Astrocyte of the hippocampus (primary cell): ENCODE data around the gene PDGFC.

Source experiments
- DNase-seq: peaks from one replicate; pipeline ENCODE4 v3.0.0; 2011; ENCODE audit warnings: low read depth, low spot score

The PDGFC gene

GRCh38 chr4:156832886-156833285, 138.7 kb downstream of the PDGFC start:
- DNase-seq: peak; percentile 21

DNA sequence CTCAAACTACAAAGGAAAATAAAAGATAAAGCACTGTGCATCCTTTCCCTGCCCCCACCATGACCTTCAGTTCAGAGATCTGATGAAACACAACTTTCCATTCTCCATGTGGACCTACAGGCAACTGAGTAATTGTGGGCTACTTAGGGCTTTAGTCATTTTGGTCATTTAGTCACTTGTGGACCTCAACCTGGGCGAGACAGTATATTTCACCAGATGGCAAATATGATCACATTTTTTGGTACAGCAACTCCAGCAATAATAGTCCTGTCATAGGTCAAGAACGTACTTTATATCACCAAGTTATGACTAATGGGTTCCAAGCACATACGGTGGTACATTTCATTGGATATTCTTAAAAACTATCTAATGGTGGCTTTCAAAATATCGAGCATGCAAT, 141.2 kb downstream of the PDGFC start:
- DNase-seq: no peak

DNA sequence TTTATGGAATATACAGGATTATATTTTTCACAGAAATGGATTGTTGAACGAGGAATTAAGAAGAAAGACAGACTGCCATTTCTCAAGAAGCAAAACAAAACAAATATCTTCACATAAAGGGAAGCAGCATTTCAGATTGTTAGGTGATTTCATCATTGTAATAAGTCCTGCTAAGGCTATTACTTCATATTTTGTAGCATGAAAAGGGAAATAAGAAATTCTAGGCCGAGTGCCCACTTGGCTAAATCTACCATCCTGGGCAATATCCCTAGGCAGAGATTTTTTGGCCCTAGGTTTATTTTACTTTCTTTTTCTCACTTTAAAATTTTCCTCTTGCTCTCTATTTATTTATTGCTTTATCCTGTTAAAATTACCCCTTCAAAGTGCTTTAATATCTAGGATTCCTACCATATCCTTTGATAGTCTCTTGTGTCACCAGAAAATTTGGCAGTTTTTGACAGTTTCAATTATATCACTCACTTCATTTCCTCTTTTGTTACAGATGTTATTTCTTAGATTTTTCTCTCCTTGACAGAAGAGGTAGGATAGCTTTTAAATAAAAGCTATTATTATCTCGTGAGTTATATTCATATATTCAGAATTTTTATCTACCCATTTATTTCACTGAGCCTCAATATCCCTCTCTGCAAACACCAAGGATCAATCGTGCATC, 142.3 kb downstream of the PDGFC start:
- no peak for DNase-seq

- no peak for DNase-seq
These were observed 144.1 kb downstream of the PDGFC start for GRCh38 chr4:156827519-156827918.

- no peak for DNase-seq
These were observed 146.5 kb downstream of the PDGFC start for GRCh38 chr4:156825074-156825473.

GRCh38 chr4:156824451-156825060, 147.0 kb downstream of the PDGFC start:
- DNase-seq: no peak

GRCh38 chr4:156820931-156821330, 150.7 kb downstream of the PDGFC start:
- DNase-seq: no peak

GRCh38 chr4:156816360-156816755, 155.2 kb downstream of the PDGFC start:
- DNase-seq: no peak

DNA sequence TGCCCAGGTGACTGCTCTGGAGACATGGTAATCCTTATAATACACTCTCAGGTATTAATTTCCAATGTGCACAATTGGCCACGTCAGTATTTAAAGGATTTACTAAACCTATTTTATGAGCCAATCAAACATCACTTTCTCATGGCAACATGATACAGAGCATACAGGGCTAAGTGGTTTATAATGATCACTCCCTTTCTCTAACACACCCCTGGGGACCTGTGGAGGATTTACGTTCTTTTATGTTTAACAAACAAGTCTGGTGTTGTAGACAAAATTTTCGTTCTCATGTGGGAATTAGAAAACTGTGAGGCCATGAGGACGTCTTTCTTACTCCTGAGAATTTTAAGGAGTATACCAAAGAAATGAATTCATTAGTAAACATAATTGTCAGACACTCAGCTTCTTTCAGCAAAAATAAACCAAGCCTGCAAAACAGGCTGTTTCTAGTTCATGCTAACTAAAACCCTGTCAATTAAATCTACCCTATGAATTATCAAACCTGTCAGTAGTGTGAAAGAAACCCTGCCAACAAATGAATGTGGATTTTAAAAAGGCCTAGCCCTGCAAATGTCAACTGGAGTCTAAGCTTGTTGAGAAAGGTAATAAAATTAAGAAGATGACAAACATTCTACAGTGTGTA, 155.8 kb downstream of the PDGFC start:
- no peak for DNase-seq

- DNase-seq: no peak
These were observed 159.6 kb downstream of the PDGFC start for GRCh38 chr4:156811963-156812362.

- no peak for DNase-seq
These were observed 160.3 kb downstream of the PDGFC start for GRCh38 chr4:156811286-156811685.

DNA sequence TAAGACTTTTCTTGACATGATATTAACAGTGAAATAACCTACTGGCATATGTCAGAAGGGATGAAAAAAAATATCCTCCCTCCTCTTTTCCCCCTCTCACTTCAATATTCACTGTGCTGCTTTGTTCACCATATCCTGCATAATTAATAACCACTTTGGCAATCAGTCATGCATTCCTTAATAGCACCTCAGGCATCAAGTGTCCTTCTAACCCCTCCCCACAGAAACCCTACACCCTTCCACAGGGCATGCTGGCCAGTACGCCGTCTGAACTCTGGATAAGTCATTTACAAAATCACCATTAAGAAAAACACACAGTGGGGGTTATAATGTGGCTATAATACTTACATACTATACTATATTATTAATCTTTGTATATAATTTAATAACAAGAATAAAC, 165.9 kb downstream of the PDGFC start:
- no peak for DNase-seq

GRCh38 chr4:156803056-156803455, 168.5 kb downstream of the PDGFC start:
- no peak for DNase-seq

DNA sequence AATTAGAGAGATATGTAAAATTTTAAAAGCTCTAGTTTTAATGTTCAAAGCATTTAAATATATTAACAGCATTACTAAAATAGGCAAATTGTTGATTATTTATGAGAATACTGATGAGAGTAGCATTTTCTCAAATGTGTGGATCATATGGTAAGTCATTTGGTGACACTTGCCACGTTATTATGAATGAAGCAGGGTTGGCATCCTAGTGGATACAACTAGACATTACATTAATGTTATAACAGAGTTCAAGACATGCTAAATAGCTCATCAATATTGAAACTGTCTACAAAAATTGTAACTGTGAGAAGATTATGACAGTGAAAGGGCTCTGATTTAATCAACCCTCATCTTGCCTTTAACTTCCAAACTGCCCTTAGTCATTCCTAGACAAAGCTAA, 171.1 kb downstream of the PDGFC start:
- DNase-seq: no peak

- no peak for DNase-seq
These were observed 172.4 kb downstream of the PDGFC start for GRCh38 chr4:156799121-156799589.

- no peak for DNase-seq
These were observed 173.2 kb downstream of the PDGFC start for GRCh38 chr4:156798438-156798837.

GRCh38 chr4:156797206-156797605, 174.4 kb downstream of the PDGFC start:
- DNase-seq: no peak

- no peak for DNase-seq
These were observed 175.9 kb downstream of the PDGFC start for GRCh38 chr4:156795727-156796126.

GRCh38 chr4:156794863-156795262, 176.7 kb downstream of the PDGFC start:
- no peak for DNase-seq

GRCh38 chr4:156792462-156793085, 179.0 kb downstream of the PDGFC start:
- DNase-seq: peak; percentile 55

DNA sequence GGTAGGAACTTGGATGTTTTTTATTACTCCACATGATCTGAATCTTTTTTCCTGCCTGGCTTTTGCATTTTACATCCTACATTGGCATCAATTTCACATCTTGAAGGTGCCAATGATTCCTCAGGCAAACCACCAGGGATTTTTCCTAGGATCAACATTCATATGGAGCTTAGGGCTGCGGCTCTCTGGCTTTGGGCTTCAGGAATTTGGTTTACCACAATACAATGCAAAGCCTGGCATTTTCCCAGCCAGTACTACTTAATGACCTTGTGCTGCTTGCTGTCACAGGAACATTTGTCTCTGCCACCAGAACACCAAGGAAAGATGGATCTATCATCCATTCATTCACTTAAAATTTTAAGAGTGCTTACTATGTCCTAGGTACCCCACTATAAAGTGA, 180.7 kb downstream of the PDGFC start:
- peak; percentile 97 for DNase-seq

DNA sequence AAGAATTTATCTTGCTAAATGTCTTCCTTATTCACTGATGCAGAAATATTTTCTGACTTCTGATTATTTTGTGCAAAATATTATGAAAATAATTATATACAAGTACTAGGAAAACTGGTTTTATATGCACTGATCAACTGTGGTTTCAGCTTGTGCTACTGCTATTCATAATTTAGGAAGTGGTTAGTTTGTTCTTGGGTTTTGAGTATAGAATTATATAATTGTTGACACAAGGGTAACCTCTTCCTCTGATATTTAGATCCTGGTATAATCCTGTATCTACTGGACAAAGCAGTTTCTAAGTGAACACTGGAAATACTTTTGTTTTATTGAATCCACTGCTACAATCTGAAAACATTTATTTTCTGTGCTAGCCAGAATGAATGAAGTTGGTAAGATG, 182.8 kb downstream of the PDGFC start:
- no peak for DNase-seq

DNA sequence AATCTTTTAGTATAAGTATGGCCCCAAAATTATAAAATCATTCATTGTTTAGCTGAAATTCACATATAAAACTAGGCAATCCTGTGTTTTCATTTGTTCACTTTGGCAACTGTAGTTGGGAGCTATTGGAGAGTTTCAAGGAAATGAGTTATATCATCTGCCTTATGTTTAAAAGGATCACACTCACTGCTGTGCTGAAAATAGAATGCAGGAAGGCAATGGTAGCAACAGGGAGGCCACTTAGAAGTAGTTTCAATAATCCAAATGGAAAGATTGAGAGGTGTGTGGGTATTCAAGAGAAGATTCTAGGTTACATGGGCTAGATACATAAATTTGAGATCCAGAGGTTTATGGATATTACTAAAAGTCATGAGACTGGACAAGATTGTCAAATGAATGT, 184.9 kb downstream of the PDGFC start:
- no peak for DNase-seq
